Activated B cell treated with CpG ODN at 0.5 μM for 24 hours (primary cell): ENCODE measurements around the gene NAT16. TPM values are rescaled to one million over a fixed set of nuclear protein-coding genes. Genes with fewer than 3 reads are reported as not detected.

Experiments
- ATAC-seq: fragments of 200-7000 bp; cut with Tn5 transposase; one replicate; pipeline ENCODE4 v1.10.0; 2021; ENCODE audit warnings: low read depth, mild to moderate bottlenecking, moderate library complexity
- CTCF ChIA-PET: fragments of 350-600 bp; sonication (Branson Sonifier 250); formaldehyde crosslinking; loops from one replicate; lab custom pipeline; 2021; ENCODE audit warnings: antibody characterized with exemption; lab: Charles Lee
- POLR2A ChIA-PET: fragments of 350-600 bp; sonication (Branson Sonifier 250); formaldehyde crosslinking; loops from one replicate; lab custom pipeline; 2021; ENCODE audit warnings: antibody characterized with exemption; lab: Charles Lee
- DNase-seq: peaks from one replicate; pipeline ENCODE4 v3.0.0; 2022
- H3K27ac Mint-ChIP-seq: one replicate; pipeline ENCODE4 v1.8.0; 2020; ENCODE audit warnings: mixed read lengths
- H3K27me3 Mint-ChIP-seq: one replicate; pipeline ENCODE4 v1.8.0; 2021; ENCODE audit warnings: mixed read lengths
- H3K36me3 Mint-ChIP-seq: one replicate; pipeline ENCODE4 v1.8.0; 2021; ENCODE audit warnings: low read depth, mixed read lengths
- H3K4me1 Mint-ChIP-seq: one replicate; pipeline ENCODE4 v1.8.0; 2021; ENCODE audit warnings: mixed read lengths
- H3K4me3 Mint-ChIP-seq: one replicate; pipeline ENCODE4 v1.8.0; 2020; ENCODE audit warnings: mild to moderate bottlenecking, mixed read lengths
- H3K9me3 Mint-ChIP-seq: one replicate; pipeline ENCODE4 v1.8.0; 2020; ENCODE audit warnings: mixed read lengths
- CTCF ChIP-seq: fragments of 200-600 bp; IDR thresholded peaks from one replicate; pipeline ENCODE4 v1.8.0; 2022; ENCODE audit warnings: antibody characterized with exemption, mild to moderate bottlenecking
- intact Hi-C: fragments of 100-400 bp; cut with micrococcal nuclease; formaldehyde crosslinking; loops from one replicate; pipeline ENCODE4 v1.15.1; 2024
- total RNA-seq: library from RNA; stranded (reverse); gene quantifications from 2 replicates; pipeline ENCODE4 v1.2.3, GENCODE V29; 2022

The NAT16 gene
- total RNA-seq, 1 donor from 2014 or later = not detected

- no peak for DNase-seq
- H3K27me3 Mint-ChIP-seq = peaks cover under 1% of the 10 kb centered on the region
- intact Hi-C loops = loop anchor here (1.0 kb wide), 2 partner anchors 11 to 16 kb away; partner anchors contain the start of gene VGF
- ChIA-PET POLR2A (interaction anchor here (0.9 kb wide), 1 partner anchor 97 kb away, joined by 3 read pairs; no protein-coding TSS in a partner anchor), CTCF (no interaction called here)
- no peak overlapping the region for H3K27ac Mint-ChIP-seq
- peaks cover 12% of the 10 kb centered on the region for H3K36me3 Mint-ChIP-seq
- peaks cover 13% of the 10 kb centered on the region for H3K4me1 Mint-ChIP-seq
- H3K4me3 Mint-ChIP-seq = peak overlapping the region; percentile 83
- no peak for TF ChIP-seq CTCF
- peak; percentile 18 for ATAC-seq
- H3K9me3 Mint-ChIP-seq = no peaks in the 10 kb centered on the region
These were observed 25.4 kb downstream of the NAT16 start for GRCh38 chr7:101154693-101155102.

GRCh38 chr7:101153969-101154692, 26.0 kb downstream of the NAT16 start, which contains the start of gene AP1S1:
Gene AP1S1, plus strand, starts transcription at chr7:101154476. Its CDS starts 39 bp downstream, at chr7:101154515.
- ChIA-PET POLR2A (interaction anchor here (0.6 to 0.9 kb wide), 2 partner anchors 15 to 98 kb away, joined by 3 read pairs; no protein-coding TSS in a partner anchor), CTCF (interaction anchor here (2.4 to 2.8 kb wide), 2 partner anchors 11 to 39 kb away, joined by 6 to 20 read pairs; no protein-coding TSS in a partner anchor)
- TF ChIP-seq CTCF = no peak
- H3K9me3 Mint-ChIP-seq = no peaks in the 10 kb centered on the region
- peaks cover 6% of the 10 kb centered on the region for H3K27me3 Mint-ChIP-seq
- peak; percentile 83 for DNase-seq
- peak within 1 kb of the TSS; percentile 83 for H3K4me3 Mint-ChIP-seq
- H3K27ac Mint-ChIP-seq = peak within 1 kb of the TSS; percentile 74
- intact Hi-C loops = loop anchor here (1.0 kb wide), 2 partner anchors 11 to 16 kb away; partner anchors contain the start of gene VGF
- peak; percentile 94 for ATAC-seq
- H3K36me3 Mint-ChIP-seq = peaks cover 12% of the 10 kb centered on the region
- peaks cover 13% of the 10 kb centered on the region for H3K4me1 Mint-ChIP-seq

GRCh38 chr7:101151908-101152651, 28.0 kb downstream of the NAT16 start:
- Mint-ChIP-seq H3K27me3 (peaks cover 11% of the 10 kb centered on the region), H3K27ac (no peak overlapping the region), H3K36me3 (peaks cover 4% of the 10 kb centered on the region), H3K4me1 (peaks cover 13% of the 10 kb centered on the region), H3K4me3 (no peak overlapping the region), H3K9me3 (no peaks in the 10 kb centered on the region)
- no peak for TF ChIP-seq CTCF
- DNase-seq = no peak
- ChIA-PET POLR2A (interaction anchor here (0.5 to 0.6 kb wide), 3 partner anchors 22 to 31 kb away, joined by 3 to 8 read pairs (median 4); no protein-coding TSS in a partner anchor), CTCF (interaction anchor here (2.4 to 2.8 kb wide), 2 partner anchors 8 to 41 kb away, joined by 6 to 20 read pairs; no protein-coding TSS in a partner anchor)
- intact Hi-C loops = no loop called here
- ATAC-seq = no peak

GRCh38 chr7:101140746-101141382, 39.2 kb downstream of the NAT16 start:
- peaks cover 17% of the 10 kb centered on the region for H3K27me3 Mint-ChIP-seq
- ATAC-seq (no peak), DNase-seq (no peak)
- no peaks in the 10 kb centered on the region for H3K9me3 Mint-ChIP-seq
- H3K27ac Mint-ChIP-seq = no peak overlapping the region
- no peak overlapping the region for H3K4me3 Mint-ChIP-seq
- intact Hi-C loops = no loop called here
- ChIA-PET POLR2A (interaction anchor here (1.2 kb wide), 1 partner anchor 36 kb away, joined by 5 read pairs; no protein-coding TSS in a partner anchor), CTCF (interaction anchor here (1.1 to 6.7 kb wide), 4 partner anchors 51 to 144 kb away, joined by 3 to 111 read pairs (median 4); no protein-coding TSS in a partner anchor)
- no peaks in the 10 kb centered on the region for H3K36me3 Mint-ChIP-seq
- no peak for TF ChIP-seq CTCF
- H3K4me1 Mint-ChIP-seq = peaks cover 23% of the 10 kb centered on the region
